ENCODE data around the gene CRIM1.

The CRIM1 gene

GRCh38 chr2:36425608-36426355, 70.2 kb downstream of the CRIM1 start:
- peak; percentile 32 for DNase-seq (ENCODE audit: low spot score)

GRCh38 chr2:36427790-36428243, 72.2 kb downstream of the CRIM1 start:
- peak; percentile 20 for DNase-seq (ENCODE audit: low spot score)

- DNase-seq (ENCODE audit: low spot score), result no peak
Measured at GRCh38 chr2:36430549-36430948, 75.0 kb downstream of the CRIM1 start.

GRCh38 chr2:36432479-36432878, 76.9 kb downstream of the CRIM1 start:
- DNase-seq (ENCODE audit: low spot score), result no peak

- peak; percentile 27 for DNase-seq (ENCODE audit: low spot score)
Measured at GRCh38 chr2:36433311-36434217, 78.0 kb downstream of the CRIM1 start.

- DNase-seq (ENCODE audit: low spot score), result peak; percentile 94
Measured at GRCh38 chr2:36438449-36438977, 82.9 kb downstream of the CRIM1 start.

GRCh38 chr2:36439084-36439483, 83.5 kb downstream of the CRIM1 start:
- DNase-seq (ENCODE audit: low spot score), result no peak

- DNase-seq (ENCODE audit: low spot score), result no peak
Measured at GRCh38 chr2:36441065-36441625, 85.6 kb downstream of the CRIM1 start.

GRCh38 chr2:36441816-36442215, 86.2 kb downstream of the CRIM1 start:
- DNase-seq (ENCODE audit: low spot score), result peak; percentile 67

- no peak for DNase-seq (ENCODE audit: low spot score)
Measured at GRCh38 chr2:36444216-36444936, 88.8 kb downstream of the CRIM1 start.

- DNase-seq (ENCODE audit: low spot score), result no peak
Measured at GRCh38 chr2:36445185-36445866, 89.7 kb downstream of the CRIM1 start.

- no peak for DNase-seq (ENCODE audit: low spot score)
Measured at GRCh38 chr2:36446294-36446693, 90.7 kb downstream of the CRIM1 start.

GRCh38 chr2:36449213-36449612, 93.6 kb downstream of the CRIM1 start:
- no peak for DNase-seq (ENCODE audit: low spot score)

- DNase-seq (ENCODE audit: low spot score), result no peak
Measured at GRCh38 chr2:36449943-36450392, 94.4 kb downstream of the CRIM1 start.

- peak; percentile 75 for DNase-seq (ENCODE audit: low spot score)
Measured at GRCh38 chr2:36450466-36451196, 95.1 kb downstream of the CRIM1 start.

- DNase-seq (ENCODE audit: low spot score), result no peak
Measured at GRCh38 chr2:36451512-36451911, 95.9 kb downstream of the CRIM1 start.

- peak; percentile 38 for DNase-seq (ENCODE audit: low spot score)
Measured at GRCh38 chr2:36452260-36452659, 96.7 kb downstream of the CRIM1 start.

GRCh38 chr2:36453652-36454051, 98.1 kb downstream of the CRIM1 start:
- no peak for DNase-seq (ENCODE audit: low spot score)

GRCh38 chr2:36455011-36455410, 99.4 kb downstream of the CRIM1 start:
- DNase-seq (ENCODE audit: low spot score), result no peak

- peak; percentile 46 for DNase-seq (ENCODE audit: low spot score)
Measured at GRCh38 chr2:36455788-36456187, 100.2 kb downstream of the CRIM1 start.
